HG03025 (cell line): ENCODE results near the gene MEN1.

ENCODE experiments used
- ATAC-seq: cut with Tn5 transposase; IDR thresholded peaks from one replicate; pipeline ENCODE4 v1.9.1; 2021; ENCODE audit warnings: mild to moderate bottlenecking, moderate library complexity; ENCODE audit not compliant: unreplicated experiment, low FRiP score

MEN1 gene

DNA sequence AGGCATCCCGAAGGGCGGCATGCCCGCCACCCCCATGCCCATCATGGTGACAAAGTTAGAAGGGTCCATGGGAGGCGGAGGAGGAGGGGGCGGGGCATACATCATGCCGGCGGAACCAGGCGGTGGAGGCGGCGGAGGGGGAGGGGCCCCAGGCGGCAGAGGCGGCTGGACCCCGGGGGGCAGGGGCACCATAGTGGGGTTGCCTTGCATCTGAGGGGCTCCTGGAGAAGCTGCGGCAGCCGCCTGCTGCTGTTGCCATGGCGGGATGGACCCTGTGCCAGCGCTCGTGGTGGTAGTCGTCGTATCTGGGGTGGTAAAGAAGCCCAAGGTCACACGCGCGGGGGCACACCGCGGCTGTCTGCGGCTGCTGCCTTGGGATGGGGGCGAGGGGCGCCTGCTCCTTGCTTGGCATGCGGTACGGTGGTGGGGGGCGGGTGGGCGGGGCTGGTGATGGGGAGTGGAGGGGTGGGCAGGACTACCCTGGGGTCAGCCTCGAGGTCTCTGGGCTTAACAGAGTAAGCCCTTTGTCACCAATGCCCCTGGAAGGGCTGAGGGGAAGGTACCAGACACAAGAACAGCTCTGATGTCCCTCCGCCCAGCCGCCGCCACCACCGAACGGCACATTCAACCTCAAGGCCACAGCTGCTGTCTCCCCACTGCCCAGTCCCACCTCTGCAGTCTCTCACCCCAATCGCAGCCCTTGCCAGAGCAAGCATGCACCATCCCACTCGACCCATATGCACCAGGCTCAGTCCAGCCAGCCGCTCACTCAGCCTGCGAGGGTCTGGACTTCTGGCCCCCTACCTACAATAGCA lies 44.3 kb downstream of the MEN1 start:
- ATAC-seq: no peak

GRCh38 chr11:64765291-64765850 lies 45.0 kb downstream of the MEN1 start:
- ATAC-seq: no peak

DNA sequence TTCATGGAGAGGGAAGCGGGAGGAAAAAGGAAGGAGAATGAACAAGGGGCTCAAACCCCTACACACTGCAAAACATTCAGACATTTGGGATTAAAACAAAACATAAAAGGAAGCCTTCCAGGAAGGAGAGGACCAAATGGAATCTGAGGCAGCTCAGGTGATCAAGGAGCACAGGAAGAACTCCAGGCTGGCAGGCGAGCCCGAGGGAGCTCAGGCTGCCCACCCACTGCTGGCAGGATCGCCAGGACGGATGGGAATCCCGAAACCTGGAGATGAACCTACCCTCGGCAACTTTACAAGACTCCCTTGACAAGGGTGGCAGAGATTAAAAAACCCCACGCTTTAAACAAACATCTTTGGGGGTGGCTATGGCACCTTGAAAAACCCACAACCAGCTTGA lies 45.6 kb downstream of the MEN1 start:
- ATAC-seq: no peak

- ATAC-seq: no peak
These were observed 46.2 kb downstream of the MEN1 start for GRCh38 chr11:64764040-64764611.

DNA sequence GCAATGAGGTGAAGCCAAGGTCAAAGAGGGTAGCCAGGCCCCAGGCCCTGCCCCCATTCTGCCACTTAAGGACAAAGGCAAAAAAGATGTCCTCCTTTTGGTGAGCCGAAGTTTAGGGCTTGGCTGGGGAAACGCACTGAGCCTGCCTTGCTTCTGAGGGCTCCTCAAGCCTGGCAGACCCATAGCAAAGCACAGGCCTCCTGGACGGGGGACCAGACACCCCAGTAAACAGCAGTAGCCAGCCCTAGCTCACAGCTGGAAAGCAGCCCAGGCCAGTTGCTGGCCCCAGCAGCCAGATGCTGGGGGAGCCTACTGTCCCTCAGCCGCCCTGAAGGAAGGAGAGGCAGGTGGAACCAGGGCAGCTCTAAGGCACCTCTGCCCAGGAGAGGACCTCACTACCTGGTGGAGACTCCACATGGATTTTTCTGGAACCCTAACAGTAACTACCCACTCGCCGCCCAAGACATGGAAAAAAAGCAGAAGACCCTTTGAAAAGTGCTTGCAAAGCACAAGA lies 46.8 kb downstream of the MEN1 start:
- no peak for ATAC-seq

- no peak for ATAC-seq
These were observed 47.5 kb downstream of the MEN1 start for GRCh38 chr11:64762674-64763525.

GRCh38 chr11:64762277-64762673 lies 48.1 kb downstream of the MEN1 start:
- ATAC-seq: no peak

GRCh38 chr11:64760759-64761420 lies 49.5 kb downstream of the MEN1 start:
- no peak for ATAC-seq

DNA sequence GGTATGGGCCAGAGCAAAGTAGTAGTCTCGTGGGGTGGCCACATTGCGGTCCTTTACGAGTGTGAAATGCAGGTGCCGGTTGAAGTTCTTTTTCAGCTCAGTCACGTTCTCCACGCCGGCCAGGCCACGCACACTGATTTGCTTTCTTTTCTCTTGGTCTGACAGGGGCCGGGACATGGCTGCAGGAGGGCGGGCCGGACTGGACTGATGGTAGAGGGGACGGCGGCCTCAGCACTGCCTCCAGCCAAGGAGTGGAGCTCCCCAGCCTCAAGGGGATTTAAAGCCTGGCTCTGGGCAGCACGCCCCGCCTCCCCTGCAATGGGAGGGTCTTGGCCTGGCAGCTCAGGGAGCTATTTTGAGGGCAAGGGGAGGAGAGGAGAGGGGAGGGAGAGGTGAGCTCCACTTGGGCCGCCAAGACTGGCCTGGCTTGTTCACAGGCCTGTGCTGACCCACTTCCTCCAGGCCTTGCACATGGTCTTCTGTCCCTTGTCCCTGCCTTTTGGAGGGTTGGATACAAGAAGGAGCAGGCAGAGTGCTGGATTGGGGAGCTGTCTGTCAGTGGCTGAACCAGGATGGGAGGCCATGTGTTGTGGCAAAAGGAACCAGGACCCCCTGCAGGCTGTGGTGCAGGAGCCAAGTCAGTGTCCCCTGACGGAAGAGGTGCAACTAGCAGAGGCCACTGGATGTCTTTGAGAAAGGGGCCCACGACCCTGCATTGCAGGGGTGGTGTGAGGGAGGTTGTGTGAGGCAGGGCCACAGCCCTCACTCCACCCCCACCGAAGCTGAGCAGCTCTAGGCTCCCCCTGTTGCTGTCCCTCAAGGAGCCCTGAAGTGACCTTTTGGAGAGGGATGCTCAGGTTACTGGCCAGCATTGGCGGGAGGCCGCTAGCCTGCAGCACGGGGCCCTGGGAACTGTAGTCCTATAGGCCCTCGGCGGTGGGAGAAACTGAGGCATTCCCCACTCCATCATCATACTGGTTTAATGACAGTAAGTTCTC lies 50.3 kb downstream of the MEN1 start, which contains the start of gene PYGM:
TSS of gene PYGM (minus strand) at position 253 of the 998 bp plus-strand sequence. CDS start at position 177, 76 bp downstream.
- ATAC-seq: no peak

DNA sequence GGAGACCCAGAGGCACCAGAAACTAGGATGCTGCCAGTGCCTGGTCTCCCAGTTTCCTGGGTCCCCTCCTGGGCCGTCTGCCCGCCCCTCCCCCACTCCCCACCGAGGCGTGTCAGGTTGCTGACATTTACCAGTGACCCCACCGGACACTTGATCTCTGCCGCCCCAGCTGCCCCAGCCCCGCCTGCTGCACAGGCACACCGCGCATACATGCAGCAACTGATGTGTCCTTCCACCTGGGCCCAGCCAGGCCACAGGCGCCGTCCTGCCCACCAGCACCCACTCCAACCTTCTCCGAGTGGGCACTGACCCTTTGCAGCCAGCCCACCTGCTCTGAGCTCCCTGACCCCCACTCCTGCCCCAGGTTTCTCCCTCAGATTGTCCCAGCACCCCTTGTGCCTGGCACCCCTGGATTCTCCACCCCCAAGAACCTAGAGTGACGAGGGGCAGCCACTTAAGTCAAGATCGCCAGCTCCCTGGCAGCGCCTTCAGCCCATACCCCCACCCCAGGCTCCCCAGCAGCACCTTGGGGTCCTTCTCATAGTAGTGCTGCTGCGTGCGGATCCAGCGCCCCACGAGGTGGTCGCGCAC lies 51.1 kb downstream of the MEN1 start:
- no peak for ATAC-seq

- no peak for ATAC-seq
These were observed 51.8 kb downstream of the MEN1 start for GRCh38 chr11:64758330-64759079.

- ATAC-seq: no peak
These were observed 52.6 kb downstream of the MEN1 start for GRCh38 chr11:64757549-64758329.

GRCh38 chr11:64755681-64756361 lies 54.5 kb downstream of the MEN1 start:
- no peak for ATAC-seq

- no peak for ATAC-seq
These were observed 55.3 kb downstream of the MEN1 start for GRCh38 chr11:64754919-64755662.

DNA sequence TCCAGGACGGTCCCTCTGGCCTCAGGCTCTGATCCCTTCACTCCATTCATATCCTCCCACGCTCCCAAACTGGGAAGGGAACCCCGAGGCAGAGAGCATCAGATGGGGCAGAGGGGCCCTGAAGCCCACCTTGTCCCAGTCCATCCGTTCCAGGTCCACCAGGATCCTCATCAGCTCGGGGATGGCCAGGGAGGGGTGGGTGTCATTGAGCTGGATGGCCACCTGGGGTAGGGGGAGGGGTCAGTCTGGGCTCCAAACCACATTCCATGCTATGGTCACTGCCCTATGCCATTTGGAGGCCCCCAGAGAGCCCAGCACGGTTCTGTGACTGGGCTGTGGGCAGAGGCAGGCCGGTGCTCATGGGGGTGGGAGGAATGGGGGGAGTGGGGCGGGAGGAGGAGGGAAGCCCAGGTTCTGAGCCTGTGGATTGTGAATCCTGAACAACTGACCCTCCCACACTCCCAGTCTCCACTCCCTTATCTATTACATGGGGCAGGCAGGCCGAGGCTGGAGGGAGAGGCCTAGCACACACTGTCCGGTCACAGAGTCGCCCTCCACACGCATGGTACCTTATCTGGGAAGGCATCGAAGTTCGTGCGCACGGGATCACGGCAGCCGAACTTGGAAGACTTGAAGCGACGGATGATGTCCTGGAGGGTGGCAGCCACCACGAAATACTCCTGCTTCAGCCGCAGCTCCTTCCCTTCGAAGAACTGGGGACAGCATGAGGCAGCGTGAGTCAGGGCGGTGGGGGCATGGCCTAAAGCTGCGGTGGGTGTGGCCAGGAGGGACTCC lies 56.0 kb downstream of the MEN1 start:
- ATAC-seq: no peak
